HG03521 (cell line): ENCODE measurements around the gene ATG10.
"Not testable (repeated sequence)": the region's sequence is repeated elsewhere in the genome, so short reads cannot be mapped to it uniquely, and the experiment has no call there.

ENCODE experiments used
- ATAC-seq: cut with Tn5 transposase; IDR thresholded peaks from one replicate; pipeline ENCODE4 v1.9.1; 2021; ENCODE audit warnings: mild to moderate bottlenecking, moderate library complexity; ENCODE audit not compliant: unreplicated experiment

The ATG10 gene

DNA sequence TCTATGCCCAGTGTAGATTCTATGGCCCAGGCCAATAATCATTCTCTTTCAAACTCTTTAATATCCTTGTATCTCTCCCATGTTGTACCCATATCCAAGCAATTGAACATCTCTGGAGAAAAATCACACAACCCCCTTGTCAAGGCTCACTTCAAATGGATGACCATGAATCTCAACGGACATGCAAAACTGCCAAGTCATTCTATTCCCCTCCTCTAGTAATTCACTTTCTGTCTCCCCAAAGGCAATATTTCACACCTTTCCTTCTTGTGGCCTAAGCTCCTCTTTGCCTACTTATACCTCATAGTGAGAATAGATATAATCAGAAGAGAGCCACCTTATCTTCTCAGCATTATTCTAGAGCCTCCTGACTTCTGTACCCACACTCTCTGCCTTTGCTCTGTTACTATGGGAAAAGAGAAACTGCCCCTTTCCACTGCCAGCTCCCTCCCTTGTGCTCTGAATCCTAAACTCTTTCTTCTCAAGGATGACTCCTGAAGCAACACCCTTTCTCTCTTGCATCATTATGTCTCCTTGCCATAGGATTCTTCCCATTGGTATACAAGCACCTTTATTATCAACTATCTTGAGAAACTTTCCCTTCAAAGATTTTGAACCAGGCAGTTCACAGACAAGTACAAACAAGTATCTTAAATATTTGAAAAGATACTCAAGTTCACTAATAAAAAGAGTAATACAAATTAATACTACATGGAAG lies 240.2 kb downstream of the ATG10 start:
- ATAC-seq, result no peak

DNA sequence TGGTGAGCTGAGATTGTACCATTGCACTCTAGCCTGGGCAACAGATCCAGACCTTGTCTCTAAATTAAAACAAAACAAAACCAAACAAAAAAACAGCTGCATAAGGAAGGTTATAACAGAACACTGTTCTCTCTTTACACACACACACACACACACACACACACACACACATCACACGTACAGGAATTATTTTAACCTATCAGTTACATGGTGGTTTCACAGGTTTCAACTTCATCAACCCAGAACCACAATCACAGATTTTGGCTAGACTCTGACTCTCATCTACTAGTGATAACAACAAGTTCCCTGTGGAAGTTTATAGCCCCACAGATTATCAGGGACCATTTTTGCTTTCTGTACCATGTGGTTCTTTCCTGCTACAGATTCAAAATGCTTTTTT lies 246.1 kb downstream of the ATG10 start:
- no peak for ATAC-seq

DNA sequence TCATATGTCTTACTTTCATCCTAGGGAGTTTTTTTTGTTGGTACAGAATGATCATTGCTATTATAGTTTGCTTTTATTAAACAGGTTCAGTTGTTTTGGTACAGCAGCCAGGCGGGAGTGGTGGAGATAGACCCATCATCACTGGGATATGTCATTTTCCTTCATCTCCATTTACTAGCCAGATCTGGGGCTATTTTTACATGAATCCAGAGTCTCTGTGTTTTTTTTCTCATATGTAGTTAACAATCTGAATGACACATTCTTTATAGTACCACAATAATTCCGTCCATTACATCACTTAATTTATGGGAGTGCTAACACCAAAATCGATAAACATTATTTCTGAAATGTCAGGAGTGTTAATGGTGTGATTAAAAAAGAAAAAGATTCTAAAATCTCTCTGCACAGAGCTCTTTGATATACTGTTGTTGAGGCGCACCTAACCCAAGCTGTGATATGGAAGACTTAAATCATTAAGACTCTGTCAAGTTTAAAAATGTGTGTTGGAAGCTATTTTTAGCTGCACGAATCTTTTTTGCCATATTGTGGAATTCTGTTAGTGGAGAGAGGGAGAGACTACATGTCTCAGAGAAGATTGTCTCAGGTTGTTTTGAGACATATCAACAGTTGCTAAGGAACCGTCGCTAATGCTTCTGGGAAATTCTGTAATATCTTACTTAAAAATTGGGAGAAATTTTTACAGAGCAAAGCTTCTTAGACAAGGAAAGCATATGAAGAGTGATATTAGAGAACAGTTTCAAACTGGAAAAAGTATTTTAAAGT lies 246.7 kb downstream of the ATG10 start:
- no peak for ATAC-seq

DNA sequence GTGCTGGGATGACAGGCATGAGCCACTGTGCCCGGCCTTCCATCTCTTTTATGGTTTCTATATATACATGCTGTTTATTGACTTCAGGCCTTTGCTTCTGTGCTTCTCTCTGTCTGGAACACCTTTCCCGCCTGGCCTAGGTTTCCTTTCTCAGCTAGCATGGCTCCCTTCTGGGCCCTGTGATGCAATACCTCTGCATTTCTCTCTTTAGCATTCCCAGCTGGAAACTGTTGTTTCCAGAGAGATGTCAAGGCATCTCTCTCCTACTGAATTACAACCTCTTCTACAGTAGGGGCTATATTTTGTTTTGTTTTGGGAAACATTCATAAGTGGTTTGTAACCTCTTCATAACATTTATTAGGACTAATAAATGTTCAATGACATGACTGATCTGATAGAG lies 249.2 kb downstream of the ATG10 start:
- ATAC-seq, result no peak

DNA sequence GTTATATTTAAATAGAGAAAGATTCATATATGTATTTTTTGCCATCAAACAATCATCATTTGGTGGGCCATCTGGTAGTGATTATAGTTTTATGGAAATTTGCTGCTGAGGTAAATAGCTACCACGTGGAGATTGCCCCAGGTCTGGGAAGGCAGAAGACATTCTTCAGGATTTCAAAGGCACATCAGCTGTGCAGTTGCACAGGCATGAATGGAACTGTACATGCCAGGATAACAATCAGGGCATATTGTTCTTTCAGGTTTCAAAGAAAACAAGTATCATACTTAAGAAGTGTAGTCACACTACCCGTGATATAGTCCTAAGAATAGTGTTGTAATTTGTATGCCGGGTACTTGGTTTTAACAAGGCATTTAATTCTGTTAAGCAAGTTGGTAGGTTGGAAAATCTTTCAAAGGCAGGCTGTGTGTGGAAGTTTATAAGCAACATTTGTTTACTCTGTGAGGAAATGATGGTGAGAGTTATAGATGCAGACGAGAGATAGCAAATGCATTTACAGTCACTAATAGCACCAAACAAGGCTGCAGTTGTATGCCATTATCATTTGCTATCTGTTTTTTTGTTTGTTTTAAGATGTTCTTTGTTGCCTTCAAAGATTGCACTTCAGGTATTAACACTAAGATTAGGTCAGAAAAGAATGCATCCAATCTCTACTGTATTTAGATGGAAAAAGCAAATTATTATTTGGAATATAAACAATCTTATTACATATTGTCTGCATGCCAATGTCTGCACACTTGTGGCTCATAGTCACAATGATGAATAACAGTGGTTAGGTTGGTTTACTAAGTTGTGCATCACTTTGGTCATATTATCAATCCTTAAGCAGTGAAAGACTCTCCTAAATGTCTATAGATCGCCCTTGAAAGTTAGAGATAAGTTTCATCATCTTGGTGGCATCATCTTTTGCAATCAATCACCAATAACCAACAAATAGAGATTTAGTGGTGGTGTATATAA lies 251.1 kb downstream of the ATG10 start:
- no peak for ATAC-seq

DNA sequence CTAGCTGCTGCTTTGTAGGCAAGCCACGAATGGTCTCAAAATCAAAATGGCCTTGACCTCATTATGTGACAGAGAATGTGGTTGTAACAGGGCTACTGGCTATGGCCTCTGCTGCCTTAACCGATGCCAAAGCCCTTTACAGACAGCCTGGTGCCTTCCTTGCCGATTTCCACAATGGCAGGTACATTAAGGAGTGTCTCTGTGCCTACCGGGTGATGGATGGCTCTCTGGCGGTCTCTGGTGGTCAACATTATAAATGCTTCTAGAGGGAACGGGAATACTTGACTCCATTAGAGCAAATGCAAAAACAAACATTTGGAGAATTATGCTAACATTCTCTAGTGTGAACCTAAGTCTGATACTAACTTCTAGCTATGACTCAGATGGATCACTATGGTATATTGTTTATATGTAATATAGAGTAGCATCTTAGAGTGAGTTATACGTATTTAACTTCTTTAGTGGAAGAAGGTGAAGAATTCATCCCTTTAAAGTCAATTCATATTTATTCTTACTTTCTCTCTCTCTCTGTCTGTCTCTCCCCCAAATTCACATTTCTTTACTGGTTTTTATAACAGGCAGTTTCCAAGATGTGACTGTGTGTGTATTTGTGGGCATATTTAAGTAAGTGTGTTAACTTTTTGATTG lies 253.8 kb downstream of the ATG10 start:
- ATAC-seq, result no peak

DNA sequence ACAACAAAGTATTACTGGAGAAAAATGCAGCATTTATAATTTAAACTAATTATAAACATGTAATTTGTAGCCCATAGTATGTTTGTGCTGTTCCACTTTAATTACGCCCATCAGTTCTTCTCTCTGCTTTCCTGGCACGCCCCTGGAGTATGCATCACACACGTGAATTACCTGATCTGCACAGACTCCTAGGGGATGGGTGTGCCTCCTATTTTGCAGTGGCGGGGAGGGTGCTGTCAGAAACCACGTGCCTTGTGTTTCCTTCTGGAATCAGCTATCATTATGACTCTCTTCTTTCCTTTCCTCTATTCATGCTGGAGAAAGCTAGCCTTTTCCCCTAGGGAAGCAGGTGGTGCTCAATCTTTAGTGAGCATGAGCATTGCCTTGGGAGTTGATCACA lies 263.1 kb downstream of the ATG10 start:
- ATAC-seq, result no peak

DNA sequence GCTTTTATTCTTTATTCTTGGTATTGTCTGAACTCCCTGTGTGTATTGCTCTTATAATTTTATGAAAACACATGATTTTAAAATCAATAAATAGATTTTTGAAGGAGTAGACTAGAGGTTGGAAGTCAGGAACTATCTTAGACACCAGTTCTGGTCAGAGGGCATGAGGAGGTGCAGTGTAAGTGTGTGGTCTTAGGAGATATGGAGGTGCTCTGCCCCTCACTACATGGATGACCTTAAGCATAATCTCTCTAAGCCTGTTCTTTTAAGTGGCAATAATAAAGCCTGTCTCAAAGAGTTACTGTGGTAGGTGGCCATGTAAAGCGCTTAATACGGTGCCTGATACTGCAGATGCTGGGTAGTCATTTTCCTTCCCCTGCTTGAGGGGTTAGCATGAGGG lies 272.3 kb downstream of the ATG10 start:
- ATAC-seq, result no peak

DNA sequence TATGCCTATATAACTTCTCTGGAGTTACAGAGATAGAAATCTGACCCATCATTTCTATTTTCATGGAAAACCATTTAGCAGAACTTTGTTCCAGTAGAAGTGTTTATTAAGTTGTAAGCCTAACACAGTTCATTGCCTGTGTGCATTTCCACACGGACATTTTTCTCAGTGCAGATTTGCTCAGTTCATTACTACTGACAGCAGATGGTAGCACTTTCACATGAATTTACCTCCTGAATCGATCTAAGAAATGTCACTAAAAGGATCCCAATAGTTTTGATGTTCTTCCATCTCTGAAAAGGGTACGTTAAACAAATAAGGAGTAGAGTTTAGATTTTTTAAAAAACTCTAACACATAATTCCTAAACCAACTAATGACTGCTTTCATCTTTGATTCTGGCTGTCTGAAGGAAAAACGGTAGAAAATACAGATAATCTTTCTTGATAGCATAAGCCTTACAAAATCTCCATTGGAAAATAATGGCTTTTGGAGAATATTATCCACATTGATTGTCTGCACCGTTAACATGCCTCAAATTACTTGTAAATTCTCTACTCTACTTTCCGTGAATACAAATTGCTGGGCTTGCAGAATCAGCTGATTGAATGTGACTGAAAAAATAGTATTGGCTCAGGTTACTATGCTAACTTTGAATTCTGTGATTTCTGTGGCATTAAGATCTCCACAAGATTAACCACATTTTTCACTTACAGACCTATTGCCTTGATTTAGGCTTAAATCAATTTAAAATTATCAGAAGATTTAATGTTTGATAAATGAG lies 273.2 kb downstream of the ATG10 start:
- ATAC-seq, result no peak

DNA sequence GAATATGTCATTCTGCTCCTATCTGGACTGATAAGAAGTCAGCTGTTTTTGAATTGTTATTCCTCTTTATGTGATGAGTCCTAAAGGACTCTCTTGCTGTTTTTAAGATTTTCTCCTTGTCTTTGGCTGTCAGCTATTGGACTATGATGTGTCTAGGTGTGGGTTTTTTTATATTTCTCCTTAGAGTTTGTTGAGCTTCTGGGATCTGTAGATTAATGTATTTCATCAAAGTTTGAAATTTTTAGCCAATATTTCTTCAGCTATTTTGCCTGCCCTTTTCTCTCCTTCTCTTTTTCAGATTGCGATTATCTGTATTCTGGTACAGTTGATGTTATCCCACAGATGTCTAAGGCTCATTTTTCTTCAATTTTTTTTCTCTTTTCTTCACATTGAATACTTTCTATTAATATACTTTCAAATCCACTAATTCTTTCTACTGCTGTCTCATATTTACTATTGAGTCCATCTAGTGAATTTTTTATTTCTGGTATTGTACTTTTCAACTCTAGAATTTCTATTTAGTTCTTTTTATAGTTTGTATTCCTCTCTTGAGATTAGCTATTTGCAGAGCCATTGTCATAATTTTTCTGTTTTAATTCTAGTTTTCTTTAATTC lies 275.2 kb downstream of the ATG10 start:
- ATAC-seq, result no peak

DNA sequence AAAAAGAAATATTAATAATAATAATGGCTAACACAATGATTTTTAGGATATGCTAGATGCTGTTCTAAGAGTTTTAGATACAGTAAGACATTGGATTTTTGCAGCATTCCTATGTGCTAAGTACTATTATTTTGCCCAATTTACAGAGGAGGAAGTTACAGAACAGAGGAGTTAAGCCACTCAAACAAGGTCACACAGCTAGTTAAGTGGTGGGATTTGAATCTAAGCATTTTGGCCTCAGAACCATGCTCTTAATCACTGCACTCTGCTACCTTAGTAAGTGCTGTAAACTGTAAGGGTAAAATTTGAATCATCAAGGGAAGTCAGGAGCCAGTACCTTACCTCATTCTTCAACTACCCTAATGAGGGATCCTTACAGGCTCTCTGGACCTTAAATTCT lies 280.9 kb downstream of the ATG10 start:
- ATAC-seq, result no peak

DNA sequence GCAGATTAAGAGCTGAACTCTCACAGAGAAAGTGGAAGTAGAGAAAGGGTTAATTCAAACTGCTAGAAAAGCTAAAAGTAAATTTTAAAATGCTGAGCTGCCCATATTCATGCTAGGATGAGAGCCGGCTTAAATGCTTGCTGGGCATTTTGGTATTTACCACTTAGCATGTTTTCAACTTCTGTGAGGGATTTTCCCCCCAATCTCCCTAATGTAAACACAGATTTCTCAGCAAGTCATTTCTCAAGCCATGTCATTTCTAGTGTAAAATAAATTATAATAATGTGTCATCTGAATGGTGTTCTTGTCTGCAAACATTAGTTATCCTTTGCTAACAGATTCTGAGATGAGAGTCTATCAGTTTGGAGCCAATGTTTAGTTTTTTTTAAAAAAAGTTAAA lies 284.0 kb downstream of the ATG10 start:
- ATAC-seq, result no peak

DNA sequence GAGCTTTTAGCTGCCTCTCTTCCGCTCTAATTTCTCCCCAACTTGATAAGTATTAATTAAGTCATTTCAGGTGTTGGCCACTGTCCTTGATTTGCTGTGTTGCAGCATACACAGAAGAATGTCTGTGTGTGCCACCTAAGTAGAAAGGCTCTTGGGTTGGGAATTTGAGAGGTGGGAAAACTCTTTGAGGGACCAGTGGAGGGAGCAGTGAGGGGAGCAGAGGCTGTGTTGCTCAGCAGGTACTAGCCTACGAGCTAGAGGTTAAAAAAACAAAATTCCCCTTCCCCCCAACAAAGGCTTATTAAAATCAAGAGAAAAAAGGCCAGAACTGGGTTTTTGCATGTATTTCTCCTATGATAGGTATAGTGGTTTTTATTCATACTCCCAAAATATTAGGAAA lies 285.4 kb downstream of the ATG10 start:
- no peak for ATAC-seq

DNA sequence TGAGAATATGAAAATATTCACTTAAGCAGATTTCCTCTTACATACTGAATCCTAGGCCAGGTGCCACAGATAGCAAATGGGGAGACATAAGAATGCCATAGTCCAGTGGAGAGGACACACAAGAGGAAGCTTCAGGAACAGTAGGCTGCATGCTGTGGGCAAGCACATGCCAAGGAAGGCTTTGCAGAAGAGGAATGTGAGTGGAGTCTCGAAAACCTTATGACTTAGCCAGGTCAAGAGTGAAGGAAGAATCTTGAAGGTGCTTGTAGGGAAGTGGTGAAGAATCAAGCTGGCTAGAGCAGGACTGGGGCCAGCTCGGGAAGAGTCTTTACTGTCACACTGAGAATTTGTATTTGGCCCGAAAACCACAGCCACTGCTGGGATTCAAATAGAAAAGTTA lies 285.9 kb downstream of the ATG10 start:
- ATAC-seq, result no peak

DNA sequence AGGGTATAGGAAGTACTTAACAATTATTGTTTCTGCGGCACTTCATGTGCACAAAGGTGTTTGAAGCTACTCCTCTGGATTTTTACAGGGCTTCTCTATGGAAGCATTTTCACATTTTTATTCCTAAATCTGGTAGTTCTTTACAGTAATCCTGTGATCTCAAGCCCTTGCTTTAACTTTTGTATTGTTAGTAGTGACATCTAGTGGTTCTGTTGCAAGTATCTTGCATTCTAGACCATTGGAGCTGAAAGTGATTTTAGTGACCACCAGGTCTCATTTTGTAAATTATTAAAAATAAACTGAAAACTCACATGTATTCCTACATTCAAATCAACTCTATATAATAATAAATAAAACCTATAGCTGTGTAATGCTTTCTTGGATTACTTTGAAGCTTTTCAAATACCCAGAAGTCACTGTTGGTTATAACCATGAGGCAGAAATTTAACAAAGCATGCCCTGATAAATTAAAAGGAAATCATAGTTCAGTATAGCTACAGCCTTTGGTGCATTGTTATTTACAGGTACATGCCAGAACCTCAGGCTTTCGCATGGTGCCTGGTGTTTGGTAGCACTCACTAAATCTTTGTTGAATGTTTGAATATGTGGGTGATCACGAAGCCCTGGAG lies 287.5 kb downstream of the ATG10 start:
- no peak for ATAC-seq

DNA sequence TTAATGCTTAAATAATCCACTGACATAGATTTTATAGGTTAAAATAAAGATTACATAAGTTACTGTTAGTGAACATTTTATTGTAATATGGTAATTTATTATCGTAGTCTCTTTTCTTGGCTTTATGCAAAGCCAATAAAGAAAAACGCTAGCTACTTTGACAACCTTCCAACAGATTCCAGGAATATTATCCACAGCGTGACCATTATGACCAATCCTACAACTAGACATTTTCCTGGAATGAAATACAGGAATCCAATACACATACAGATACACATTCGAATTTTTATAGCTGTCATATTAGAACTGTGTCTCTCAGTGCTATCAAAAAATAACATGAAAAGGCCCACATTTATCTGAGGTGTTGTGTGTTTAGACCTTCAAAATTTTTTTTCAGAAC lies 293.2 kb downstream of the ATG10 start:
- ATAC-seq, result no peak

DNA sequence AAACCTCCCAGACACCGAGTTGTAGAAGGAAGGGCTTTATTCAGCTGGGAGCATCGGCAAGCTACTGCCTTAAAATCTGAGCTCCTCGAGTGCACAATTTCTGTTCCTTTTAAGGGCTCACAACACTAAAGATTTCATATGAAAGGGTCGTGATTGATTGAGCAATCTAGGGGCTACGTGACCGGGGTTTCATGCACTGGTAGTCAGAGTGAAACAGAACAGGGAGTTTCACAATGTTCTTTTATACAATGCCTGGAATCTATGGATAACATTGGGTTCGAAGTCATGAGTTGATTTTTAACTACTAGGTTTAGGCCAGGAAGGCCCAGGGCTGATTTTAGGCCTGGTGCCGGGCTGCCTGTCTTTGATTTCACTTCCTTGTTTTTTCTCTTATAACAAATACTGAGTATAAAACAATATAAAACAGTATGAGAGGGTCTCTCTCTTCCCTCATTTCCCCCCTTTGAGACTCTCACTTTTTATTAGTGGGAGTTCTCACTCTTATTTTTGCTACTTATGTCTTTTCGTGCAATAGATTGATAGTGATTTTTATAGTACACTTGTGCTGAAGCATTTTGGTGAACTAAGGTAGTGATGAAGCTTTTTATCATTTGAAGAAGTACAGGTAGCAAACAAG lies 295.6 kb downstream of the ATG10 start:
- not testable (repeated sequence) for ATAC-seq

DNA sequence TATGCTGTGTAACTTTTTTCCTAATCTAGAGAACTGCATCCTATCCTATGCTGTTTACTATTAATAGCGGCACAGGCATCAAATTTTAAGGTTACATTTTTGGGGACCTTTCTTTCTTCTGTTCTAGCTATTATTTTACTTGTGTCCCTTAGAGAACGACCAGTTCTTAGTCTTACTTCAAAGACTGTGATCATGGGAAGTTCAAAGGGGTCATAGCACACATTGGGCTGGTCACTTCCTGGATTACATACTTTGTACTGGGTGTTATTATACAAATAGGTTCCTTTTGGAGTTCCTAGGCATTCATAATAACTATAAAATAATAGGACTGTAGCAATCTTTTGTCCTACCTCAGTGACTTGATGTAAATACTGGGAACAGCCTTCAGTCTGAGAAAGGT lies 297.5 kb downstream of the ATG10 start:
- ATAC-seq, result not testable (repeated sequence)
